Keratinocyte (primary cell): ENCODE results near the gene TRPC4. TPM values are rescaled to one million over a fixed set of nuclear protein-coding genes. Genes with fewer than 3 reads are reported as not detected.

Experiments
- DNase-seq: peaks from one replicate; pipeline ENCODE4 v3.0.0-alpha.2; 2011; ENCODE audit warnings: low read depth, missing footprints, low spot score
- FAIRE-seq: peaks from 2 replicates; lab custom pipeline; 2011; peaks lifted over from hg19 to GRCh38; lab: Jason Lieb, UNC
- H2AFZ ChIP-seq: 2 replicates; pipeline ENCODE4 v1.6.0; 2012; ENCODE audit warnings: low read length, control low read depth, inconsistent platforms; ENCODE audit not compliant: control insufficient read depth
- H3K27ac ChIP-seq: 2 replicates; pipeline ENCODE4 v1.5.1; 2011; ENCODE audit warnings: low read length; ENCODE audit not compliant: control insufficient read depth, insufficient read depth
- H3K27me3 ChIP-seq: 3 replicates; pipeline ENCODE4 v1.6.0; 2011; ENCODE audit warnings: low read length; ENCODE audit not compliant: control insufficient read depth, insufficient read depth; ENCODE audit errors: extremely low read depth
- H3K36me3 ChIP-seq, 2 experiments: 2 replicates in 1 of 2; 3 replicates in 1 of 2; pipeline ENCODE4 v1.5.1; 2011; ENCODE audit warnings: low read length in 2 of 2, mild to moderate bottlenecking in 1 of 2; ENCODE audit not compliant: control insufficient read depth in 2 of 2, insufficient read depth in 2 of 2; ENCODE audit errors: extremely low read depth in 1 of 2
- H3K4me1 ChIP-seq: 3 replicates; pipeline ENCODE4 v1.5.1; 2011; ENCODE audit warnings: low read length; ENCODE audit not compliant: control insufficient read depth, insufficient read depth; ENCODE audit errors: extremely low read depth
- H3K4me2 ChIP-seq: 3 replicates; pipeline ENCODE4 v1.6.0; 2011; ENCODE audit warnings: low read depth, low read length; ENCODE audit not compliant: control insufficient read depth, insufficient read depth; ENCODE audit errors: extremely low read depth
- H3K4me3 ChIP-seq, 3 experiments: fragments of 200-600 bp in 1 of 3; sonication (generic) in 1 of 3; 2 replicates in 2 of 3; 3 replicates in 1 of 3; pipeline ENCODE4 v1.5.1; 2011 to 2016; ENCODE audit warnings: low read length in 3 of 3, mild to moderate bottlenecking in 3 of 3, control low read depth in 2 of 3, inconsistent platforms in 1 of 3, low read depth in 1 of 3, mixed read lengths in 1 of 3, mixed run types in 1 of 3, moderate library complexity in 1 of 3; ENCODE audit not compliant: control insufficient read depth in 2 of 3, insufficient read depth in 2 of 3; ENCODE audit errors: extremely low read depth in 1 of 3
- H3K79me2 ChIP-seq: 2 replicates; pipeline ENCODE4 v1.6.0; 2012; ENCODE audit warnings: low read length; ENCODE audit not compliant: control insufficient read depth, insufficient read depth
- H3K9ac ChIP-seq: 3 replicates; pipeline ENCODE4 v1.6.0; 2011; ENCODE audit warnings: low read length; ENCODE audit not compliant: control insufficient read depth, insufficient read depth; ENCODE audit errors: extremely low read depth
- H3K9me1 ChIP-seq: 3 replicates; pipeline ENCODE4 v1.6.0; 2011; ENCODE audit warnings: low read length; ENCODE audit not compliant: control insufficient read depth, insufficient read depth; ENCODE audit errors: extremely low read depth
- H3K9me3 ChIP-seq: 2 replicates; pipeline ENCODE4 v1.5.1; 2012; ENCODE audit warnings: low read depth, low read length; ENCODE audit not compliant: control insufficient read depth
- H4K20me1 ChIP-seq: 3 replicates; pipeline ENCODE4 v1.6.0; 2011; ENCODE audit warnings: low read length; ENCODE audit not compliant: control insufficient read depth, insufficient read depth; ENCODE audit errors: extremely low read depth
- EZH2 ChIP-seq: IDR thresholded peaks from one replicate; pipeline ENCODE4 v1.6.1; 2012; ENCODE audit warnings: inconsistent platforms, mild to moderate bottlenecking, low read length, moderate library complexity
- dilution Hi-C: fragments of 300-500 bp; cut with MboI; formaldehyde crosslinking; loops from one replicate; pipeline ENCODE4 v1.7.0; 2020; ENCODE audit warnings: low sequenced_read_pairs; ENCODE audit not compliant: extremely low pct_ligation_motif_present
- polyA plus RNA-seq, 5 experiments: library from polyadenylated mRNA; depleted of rRNA in 3 of 5; stranded (reverse) in 3 of 5; stranded (forward) in 1 of 5; unstranded in 1 of 5; fragments of >200 nt; gene quantifications; 1 replicate in 1 of 5; 2 replicates in 3 of 5; 3 replicates in 1 of 5; pipeline versions ENCODE4 v1.2.1 to v1.2.3, GENCODE V29; 2011 to 2012; ENCODE audit warnings: missing spikeins in 2 of 5, low read depth in 1 of 5, low replicate concordance in 1 of 5
- TF ChIP-seq, protein P1 (sequence below), 3 experiments: IDR thresholded peaks in 1 of 3; conservative IDR thresholded peaks in 1 of 3; optimal IDR thresholded peaks in 1 of 3; 2 replicates in 2 of 3; 3 replicates in 1 of 3; pipeline versions ENCODE3 to v1.5.1; 2011; ENCODE audit warnings: low read length in 3 of 3, mild to moderate bottlenecking in 3 of 3, moderate library complexity in 2 of 3, control low read depth in 1 of 3, inconsistent platforms in 1 of 3; ENCODE audit not compliant: insufficient read depth in 2 of 3; ENCODE audit errors: extremely low read depth in 1 of 3

The TRPC4 gene
- polyA plus RNA-seq, 1 donor (not counting 4 experiments of a cell fraction or from before 2014, with no cell fraction given), result not detected

GRCh38 chr13:37870895-37871550 lies 1.5 kb upstream of the TRPC4 start:
- peaks cover 18% of the 10 kb centered on the region for H3K4me1 ChIP-seq
- peak overlapping the region; percentile 92 for H3K4me2 ChIP-seq
- H3K27ac ChIP-seq, result no peak overlapping the region
- DNase-seq (no peak), FAIRE-seq (no peak)
- H3K36me3 ChIP-seq, result no peaks in the 10 kb centered on the region
- no peaks in the 10 kb centered on the region for H3K9me3 ChIP-seq
- H3K9ac ChIP-seq, result no peak overlapping the region
- H3K4me3 ChIP-seq, result peak overlapping the region in 1 of 3 experiments; percentile 64
- TF ChIP-seq EZH2, result no peak
- TF ChIP-seq, protein P1, sequence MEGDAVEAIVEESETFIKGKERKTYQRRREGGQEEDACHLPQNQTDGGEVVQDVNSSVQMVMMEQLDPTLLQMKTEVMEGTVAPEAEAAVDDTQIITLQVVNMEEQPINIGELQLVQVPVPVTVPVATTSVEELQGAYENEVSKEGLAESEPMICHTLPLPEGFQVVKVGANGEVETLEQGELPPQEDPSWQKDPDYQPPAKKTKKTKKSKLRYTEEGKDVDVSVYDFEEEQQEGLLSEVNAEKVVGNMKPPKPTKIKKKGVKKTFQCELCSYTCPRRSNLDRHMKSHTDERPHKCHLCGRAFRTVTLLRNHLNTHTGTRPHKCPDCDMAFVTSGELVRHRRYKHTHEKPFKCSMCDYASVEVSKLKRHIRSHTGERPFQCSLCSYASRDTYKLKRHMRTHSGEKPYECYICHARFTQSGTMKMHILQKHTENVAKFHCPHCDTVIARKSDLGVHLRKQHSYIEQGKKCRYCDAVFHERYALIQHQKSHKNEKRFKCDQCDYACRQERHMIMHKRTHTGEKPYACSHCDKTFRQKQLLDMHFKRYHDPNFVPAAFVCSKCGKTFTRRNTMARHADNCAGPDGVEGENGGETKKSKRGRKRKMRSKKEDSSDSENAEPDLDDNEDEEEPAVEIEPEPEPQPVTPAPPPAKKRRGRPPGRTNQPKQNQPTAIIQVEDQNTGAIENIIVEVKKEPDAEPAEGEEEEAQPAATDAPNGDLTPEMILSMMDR (optimal IDR thresholded peaks at IDR 0.05 in 1 of 3, IDR thresholded peaks at IDR 0.05 in 1 of 3, conservative IDR thresholded peaks at IDR 0.05 in 1 of 3; ENCODE audit: extremely low read depth in 1 of 3, insufficient read depth in 2 of 3, low read length in 3 of 3), result no peak
- H3K79me2 ChIP-seq, result no peaks in the 10 kb centered on the region
- dilution Hi-C loops, result no loop called here
- no peak overlapping the region for H2AFZ ChIP-seq
- H3K9me1 ChIP-seq, result no peaks in the 10 kb centered on the region
- H4K20me1 ChIP-seq, result no peaks in the 10 kb centered on the region
- H3K27me3 ChIP-seq, result peaks cover 17% of the 10 kb centered on the region

- no peak for TF ChIP-seq EZH2
- TF ChIP-seq, protein P1 (optimal IDR thresholded peaks at IDR 0.05 in 1 of 3, IDR thresholded peaks at IDR 0.05 in 1 of 3, conservative IDR thresholded peaks at IDR 0.05 in 1 of 3; ENCODE audit: extremely low read depth in 1 of 3, insufficient read depth in 2 of 3, low read length in 3 of 3), result no peak
- H3K27me3 ChIP-seq, result peaks cover 17% of the 10 kb centered on the region
Measured at GRCh38 chr13:37870489-37870845, 895 bp upstream of the TRPC4 start.

More at GRCh38 chr13:37870489-37870845, 895 bp upstream of the TRPC4 start:
- H3K9me1 ChIP-seq, result no peaks in the 10 kb centered on the region
- H3K4me3 ChIP-seq, result peak overlapping the region in 1 of 3 experiments; percentile 64
- no peak overlapping the region for H3K27ac ChIP-seq
- H3K9me3 ChIP-seq, result no peaks in the 10 kb centered on the region
- H3K79me2 ChIP-seq, result no peaks in the 10 kb centered on the region
- peak; percentile 46 for FAIRE-seq
- H2AFZ ChIP-seq, result no peak overlapping the region
- H3K36me3 ChIP-seq, result no peaks in the 10 kb centered on the region
- no peak for DNase-seq
- dilution Hi-C loops, result no loop called here
- H3K9ac ChIP-seq, result no peak overlapping the region
- H3K4me2 ChIP-seq, result peak overlapping the region; percentile 92
- H4K20me1 ChIP-seq, result no peaks in the 10 kb centered on the region
- peaks cover 18% of the 10 kb centered on the region for H3K4me1 ChIP-seq
